Measurements from ENCODE around the gene FURIN. TPM values are rescaled to one million over a fixed set of nuclear protein-coding genes. Genes with fewer than 3 reads are reported as not detected.

Gene FURIN
- total and polyA plus RNA-seq, 4 experiments from 2014 or later = 1.6 to 40.3 (median 24.4) TPM

- no peak for DNase-seq
- Histone ChIP-seq H3K27me3 (ENCODE audit: insufficient read depth, low read length) (no peaks in the 10 kb centered on the region), H3K9me3 (ENCODE audit: control insufficient read depth in 1 of 2, low read length in 2 of 2) (no peaks in the 10 kb centered on the region), H3K36me3 (ENCODE audit: insufficient read depth, low read length) (no peaks in the 10 kb centered on the region), H3K27ac (ENCODE audit: low read depth, low read length) (no peak overlapping the region), H3K4me1 (ENCODE audit: insufficient read depth, low read length) (peaks cover 6% of the 10 kb centered on the region), H3K4me3 (ENCODE audit: low read length in 2 of 2) (no peak overlapping the region)
- intact Hi-C loops (cut with micrococcal nuclease) = no loop called here
- Mint-ChIP-seq H3K4me1 (peaks cover 0 to 22% (median 7%) of the 10 kb centered on the region in 4 donors), H3K36me3 (no peaks in the 10 kb centered on the region), H3K9me3 (peaks cover 0 to 1% (median 0%) of the 10 kb centered on the region in 8 donors), H3K27me3 (no peaks in the 10 kb centered on the region), H3K27ac (no peak overlapping the region), H3K4me3 (no peak overlapping the region)
- ChIA-PET CTCF (ENCODE audit: partially characterized antibody) (no interaction called here), POLR2A (ENCODE audit: partially characterized antibody) (no interaction called here)
Observed at GRCh38 chr15:90862964-90863778, 5.2 kb upstream of the FURIN start.

- Mint-ChIP-seq H3K4me3 (no peak overlapping the region), H3K4me1 (peaks cover 3 to 28% (median 7%) of the 10 kb centered on the region in 4 donors), H3K9me3 (peaks cover 0 to 1% (median 0%) of the 10 kb centered on the region in 8 donors), H3K27ac (peak overlapping the region in 1 of 7 donors; percentile 35), H3K27me3 (no peaks in the 10 kb centered on the region), H3K36me3 (no peaks in the 10 kb centered on the region)
- peaks cover 6% of the 10 kb centered on the region for H3K4me1 ChIP-seq (ENCODE audit: insufficient read depth, low read length)
- no peak for DNase-seq
- CTCF ChIA-PET (ENCODE audit: partially characterized antibody) = no interaction called here
- no peaks in the 10 kb centered on the region for H3K9me3 ChIP-seq (ENCODE audit: control insufficient read depth in 1 of 2, low read length in 2 of 2)
- intact Hi-C loops (cut with micrococcal nuclease) = no loop called here
- H3K36me3 ChIP-seq (ENCODE audit: insufficient read depth, low read length) = no peaks in the 10 kb centered on the region
- no peaks in the 10 kb centered on the region for H3K27me3 ChIP-seq (ENCODE audit: insufficient read depth, low read length)
- POLR2A ChIA-PET (ENCODE audit: partially characterized antibody) = no interaction called here
- H3K27ac ChIP-seq (ENCODE audit: low read depth, low read length) = no peak overlapping the region
- H3K4me3 ChIP-seq (ENCODE audit: low read length in 2 of 2) = no peak overlapping the region
Observed at GRCh38 chr15:90863987-90864386, 4.4 kb upstream of the FURIN start.

- Mint-ChIP-seq H3K4me3 (no peak overlapping the region), H3K9me3 (peaks cover 0 to 1% (median 0%) of the 10 kb centered on the region in 8 donors), H3K27ac (no peak overlapping the region), H3K36me3 (no peaks in the 10 kb centered on the region), H3K4me1 (peaks cover 5 to 29% (median 7%) of the 10 kb centered on the region in 4 donors), H3K27me3 (no peaks in the 10 kb centered on the region)
- ChIA-PET CTCF (ENCODE audit: partially characterized antibody) (interaction anchor here (1.4 kb wide), 1 partner anchor 14 kb away, joined by 3 read pairs; no protein-coding TSS in a partner anchor), POLR2A (ENCODE audit: partially characterized antibody) (no interaction called here)
- no peak overlapping the region for H3K4me3 ChIP-seq (ENCODE audit: low read length in 2 of 2)
- intact Hi-C loops (cut with micrococcal nuclease) = no loop called here
- no peaks in the 10 kb centered on the region for H3K27me3 ChIP-seq (ENCODE audit: insufficient read depth, low read length)
- no peak overlapping the region for H3K27ac ChIP-seq (ENCODE audit: low read depth, low read length)
- H3K9me3 ChIP-seq (ENCODE audit: control insufficient read depth in 1 of 2, low read length in 2 of 2) = no peaks in the 10 kb centered on the region
- H3K4me1 ChIP-seq (ENCODE audit: insufficient read depth, low read length) = peaks cover 8% of the 10 kb centered on the region
- no peak for DNase-seq
- H3K36me3 ChIP-seq (ENCODE audit: insufficient read depth, low read length) = no peaks in the 10 kb centered on the region
Observed at GRCh38 chr15:90864507-90864906, 3.9 kb upstream of the FURIN start.

GRCh38 chr15:90865702-90866101, 2.7 kb upstream of the FURIN start:
- H3K9me3 Mint-ChIP-seq = peaks cover 0 to 1% (median 0%) of the 10 kb centered on the region in 8 donors
- CTCF ChIA-PET (ENCODE audit: partially characterized antibody) = interaction anchor here (1.2 to 1.4 kb wide), 2 partner anchors 15 to 68 kb away, joined by 3 read pairs; no protein-coding TSS in a partner anchor
- intact Hi-C loops (cut with micrococcal nuclease) = no loop called here

GRCh38 chr15:90866161-90866715, 2.1 kb upstream of the FURIN start:
- POLR2A ChIA-PET (ENCODE audit: partially characterized antibody) = no interaction called here

More at GRCh38 chr15:90865702-90866101, 2.7 kb upstream of the FURIN start:
- Mint-ChIP-seq H3K4me1 (peaks cover 13 to 36% (median 18%) of the 10 kb centered on the region in 4 donors), H3K36me3 (peaks cover 0 to 3% of the 10 kb centered on the region in 2 donors), H3K27ac (peak overlapping the region in 1 of 7 donors; percentile 62), H3K4me3 (no peak overlapping the region), H3K27me3 (no peaks in the 10 kb centered on the region)
- H3K27ac ChIP-seq (ENCODE audit: low read depth, low read length) = no peak overlapping the region
- H3K27me3 ChIP-seq (ENCODE audit: insufficient read depth, low read length) = no peaks in the 10 kb centered on the region
- no peak overlapping the region for H3K4me3 ChIP-seq (ENCODE audit: low read length in 2 of 2)
- POLR2A ChIA-PET (ENCODE audit: partially characterized antibody) = no interaction called here
- H3K36me3 ChIP-seq (ENCODE audit: insufficient read depth, low read length) = no peaks in the 10 kb centered on the region
- DNase-seq = no peak
- H3K4me1 ChIP-seq (ENCODE audit: insufficient read depth, low read length) = peaks cover 18% of the 10 kb centered on the region
- no peaks in the 10 kb centered on the region for H3K9me3 ChIP-seq (ENCODE audit: control insufficient read depth in 1 of 2, low read length in 2 of 2)

GRCh38 chr15:90866800-90867199, 1.6 kb upstream of the FURIN start:
- Mint-ChIP-seq H3K27me3 (no peaks in the 10 kb centered on the region), H3K4me3 (no peak overlapping the region), H3K36me3 (peaks cover 0 to 5% of the 10 kb centered on the region in 2 donors), H3K9me3 (peaks cover 0 to 1% (median 0%) of the 10 kb centered on the region in 8 donors), H3K27ac (peak overlapping the region in 1 of 7 donors; percentile 83), H3K4me1 (peaks cover 14 to 40% (median 20%) of the 10 kb centered on the region in 4 donors)
- intact Hi-C loops (cut with micrococcal nuclease) = no loop called here
- H3K4me1 ChIP-seq (ENCODE audit: insufficient read depth, low read length) = peaks cover 20% of the 10 kb centered on the region
- POLR2A ChIA-PET (ENCODE audit: partially characterized antibody) = no interaction called here
- DNase-seq = no peak
- H3K27me3 ChIP-seq (ENCODE audit: insufficient read depth, low read length) = no peaks in the 10 kb centered on the region
- CTCF ChIA-PET (ENCODE audit: partially characterized antibody) = no interaction called here
- no peaks in the 10 kb centered on the region for H3K36me3 ChIP-seq (ENCODE audit: insufficient read depth, low read length)
- H3K4me3 ChIP-seq (ENCODE audit: low read length in 2 of 2) = no peak overlapping the region
- no peaks in the 10 kb centered on the region for H3K9me3 ChIP-seq (ENCODE audit: control insufficient read depth in 1 of 2, low read length in 2 of 2)
- H3K27ac ChIP-seq (ENCODE audit: low read depth, low read length) = no peak overlapping the region

More at GRCh38 chr15:90866161-90866715, 2.1 kb upstream of the FURIN start:
- Mint-ChIP-seq H3K27ac (peak overlapping the region in 1 of 7 donors; percentile 83), H3K27me3 (no peaks in the 10 kb centered on the region), H3K36me3 (peaks cover 0 to 5% of the 10 kb centered on the region in 2 donors), H3K4me3 (no peak overlapping the region), H3K4me1 (peaks cover 14 to 40% (median 20%) of the 10 kb centered on the region in 4 donors), H3K9me3 (peaks cover 0 to 1% (median 0%) of the 10 kb centered on the region in 8 donors)
- intact Hi-C loops (cut with micrococcal nuclease) = no loop called here
- CTCF ChIA-PET (ENCODE audit: partially characterized antibody) = interaction anchor here (1.2 kb wide), 1 partner anchor 68 kb away, joined by 3 read pairs; no protein-coding TSS in a partner anchor
- no peak overlapping the region for H3K27ac ChIP-seq (ENCODE audit: low read depth, low read length)
- no peaks in the 10 kb centered on the region for H3K27me3 ChIP-seq (ENCODE audit: insufficient read depth, low read length)
- no peaks in the 10 kb centered on the region for H3K36me3 ChIP-seq (ENCODE audit: insufficient read depth, low read length)
- H3K4me3 ChIP-seq (ENCODE audit: low read length in 2 of 2) = no peak overlapping the region
- DNase-seq = no peak
- H3K4me1 ChIP-seq (ENCODE audit: insufficient read depth, low read length) = peaks cover 20% of the 10 kb centered on the region
- H3K9me3 ChIP-seq (ENCODE audit: control insufficient read depth in 1 of 2, low read length in 2 of 2) = no peaks in the 10 kb centered on the region

GRCh38 chr15:90869140-90869541, 753 bp downstream of the FURIN start:
- intact Hi-C loops (cut with micrococcal nuclease) = no loop called here
- H3K27ac Mint-ChIP-seq = peak overlapping the region in 6 of 7 donors; percentile 7 to 98 (median 93)
- Histone ChIP-seq H3K27me3 (ENCODE audit: insufficient read depth, low read length) (no peaks in the 10 kb centered on the region), H3K9me3 (ENCODE audit: control insufficient read depth in 1 of 2, low read length in 2 of 2) (no peaks in the 10 kb centered on the region), H3K36me3 (ENCODE audit: insufficient read depth, low read length) (no peaks in the 10 kb centered on the region), H3K4me1 (ENCODE audit: insufficient read depth, low read length) (peaks cover 42% of the 10 kb centered on the region), H3K4me3 (ENCODE audit: low read length in 2 of 2) (no peak overlapping the region), H3K27ac (ENCODE audit: low read depth, low read length) (peak overlapping the region; percentile 68)
- no peaks in the 10 kb centered on the region for H3K9me3 Mint-ChIP-seq
- peaks cover 23 to 61% (median 38%) of the 10 kb centered on the region in 4 donors for H3K4me1 Mint-ChIP-seq
- H3K27me3 Mint-ChIP-seq = no peaks in the 10 kb centered on the region
- peak overlapping the region in 5 of 8 donors; percentile 28 to 88 (median 46) for H3K4me3 Mint-ChIP-seq
- DNase-seq = no peak
- ChIA-PET POLR2A (ENCODE audit: partially characterized antibody) (no interaction called here), CTCF (ENCODE audit: partially characterized antibody) (no interaction called here)
- H3K36me3 Mint-ChIP-seq = peaks cover 0 to 11% of the 10 kb centered on the region in 2 donors

All from CD4-positive, alpha-beta memory T cell (primary cell).